Subcutaneous preadipocyte (primary cell): ENCODE measurements around the gene WDR73. TPM values are rescaled to one million over a fixed set of nuclear protein-coding genes. Genes with fewer than 3 reads are reported as not detected.

Experiments used
- total RNA-seq: library from RNA; depleted of rRNA; stranded (reverse); fragments of >200 nt; gene quantifications from 2 replicates; pipeline ENCODE4 v1.2.3, GENCODE V29; 2012

The WDR73 gene
- 31.6 and 35.2 TPM in 2 replicates for total RNA-seq

GRCh38 chr15:84653910-84654688, at the start of gene WDR73:
Gene WDR73 (minus strand): TSS chr15:84654283. CDS start chr15:84654274, 9 bp downstream.

GRCh38 chr15:84658080-84658787, 4.2 kb upstream of the WDR73 start, which contains the start of gene NMB:
Gene NMB (minus strand): TSS chr15:84658199. CDS start chr15:84658152, 47 bp downstream.

GRCh38 chr15:84600687-84601554, 53.2 kb downstream of the WDR73 start, which contains the start of gene ZSCAN2:
Gene ZSCAN2 (plus strand): TSS chr15:84601009. CDS start chr15:84603928, 2,919 bp downstream.

Other genes starting within 250 kb of the WDR73 start
- 4.4 and 4.9 TPM in 2 replicates for gene ZSCAN2, start 53.3 kb downstream of the WDR73 start, total RNA-seq
- 1.8 and 3.3 TPM in 2 replicates for gene NMB, start 3.9 kb upstream of the WDR73 start, total RNA-seq
- 118 and 134 TPM in 2 replicates for gene SEC11A, start 61.9 kb upstream of the WDR73 start, total RNA-seq
- gene ZNF592, start 94.3 kb upstream of the WDR73 start, total RNA-seq = 7.7 and 10.4 TPM in 2 replicates
- gene ALPK3, start 163.1 kb upstream of the WDR73 start, total RNA-seq = under 0.01 and 0.20 TPM in 2 replicates
- not detected in 2 replicates for gene SLC28A1, start 230.4 kb upstream of the WDR73 start, total RNA-seq